SK-N-MC (cell line): ENCODE data around the gene SPPL2B.

Experiments
- EZH2 ChIP-seq: fragments of 200-600 bp; sonication (generic); IDR thresholded peaks from one replicate; pipeline ENCODE4 v1.6.1; 2017; ENCODE audit warnings: antibody characterized with exemption
- POLR2AphosphoS5 ChIP-seq: IDR thresholded peaks from 2 replicates; pipeline ENCODE4 v1.6.1; 2012; ENCODE audit warnings: mild to moderate bottlenecking, low read depth, low read length, borderline replicate concordance

- TF ChIP-seq EZH2: no peak
- no peak for TF ChIP-seq POLR2AphosphoS5
These were observed 40.1 kb upstream of the SPPL2B start for GRCh38 chr19:2288338-2288817.
